Adrenal gland (tissue), 5 donors: Measurements from ENCODE around the gene ATOH8.

Experiments
- POLR2A ChIP-seq, 2 donors: fragments of 450-650 bp; IDR thresholded peaks; one replicate each; pipeline ENCODE4 v1.6.1; 2017; ENCODE audit warnings: antibody characterized with exemption in 2 of 2, mild to moderate bottlenecking in 2 of 2, moderate library complexity in 1 of 2
- TF ChIP-seq, protein P1 (sequence below), 6 experiments: fragments of 450-650 bp in 4 of 6; fragments of 200-600 bp in 2 of 6; sonication (generic) in 1 of 6; IDR thresholded peaks; 1 replicate in 5 of 6; 2 replicates in 1 of 6; pipeline versions ENCODE4 v1.5.1 to v1.8.0; 2016 to 2021; ENCODE audit warnings: antibody characterized with exemption in 6 of 6, mild to moderate bottlenecking in 2 of 6, moderate library complexity in 1 of 6
- donor health status: DM: no; HTN: no; CAD: no.

DNA sequence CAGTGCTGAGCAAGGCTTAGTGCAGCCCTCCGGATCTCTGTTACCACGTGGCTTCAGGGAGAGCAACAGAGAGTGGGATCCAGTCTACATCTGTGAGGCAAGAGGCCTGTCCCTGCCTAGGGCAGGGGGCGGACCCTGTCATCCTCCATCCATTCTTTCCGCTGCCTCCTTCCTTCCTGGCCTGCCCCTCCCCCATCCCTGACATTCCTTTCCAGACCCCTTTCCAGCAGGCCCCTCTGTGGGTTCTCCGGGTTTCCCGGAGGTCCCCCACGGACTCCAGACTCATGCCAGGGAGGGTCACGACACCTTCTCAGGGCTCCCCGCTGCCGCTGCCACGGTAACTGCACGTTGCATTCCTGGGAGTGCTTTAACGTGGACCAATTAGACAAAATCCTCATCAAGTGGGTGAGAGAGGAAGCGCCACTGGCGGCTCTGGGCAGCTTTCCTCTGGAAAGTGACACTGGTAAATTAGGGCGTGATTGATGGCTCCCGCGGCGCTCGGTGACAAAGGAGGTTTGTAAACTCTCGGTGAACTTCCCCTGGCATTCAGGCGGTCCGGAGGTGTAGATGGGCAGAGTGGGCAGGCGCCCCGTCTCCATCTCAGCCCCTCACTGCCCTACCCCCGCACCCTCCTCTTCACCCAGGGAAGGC is 11.4 kb downstream of the ATOH8 start:
- no peak for TF ChIP-seq POLR2A (IDR thresholded peaks at IDR 0.05)
- TF ChIP-seq, protein P1, sequence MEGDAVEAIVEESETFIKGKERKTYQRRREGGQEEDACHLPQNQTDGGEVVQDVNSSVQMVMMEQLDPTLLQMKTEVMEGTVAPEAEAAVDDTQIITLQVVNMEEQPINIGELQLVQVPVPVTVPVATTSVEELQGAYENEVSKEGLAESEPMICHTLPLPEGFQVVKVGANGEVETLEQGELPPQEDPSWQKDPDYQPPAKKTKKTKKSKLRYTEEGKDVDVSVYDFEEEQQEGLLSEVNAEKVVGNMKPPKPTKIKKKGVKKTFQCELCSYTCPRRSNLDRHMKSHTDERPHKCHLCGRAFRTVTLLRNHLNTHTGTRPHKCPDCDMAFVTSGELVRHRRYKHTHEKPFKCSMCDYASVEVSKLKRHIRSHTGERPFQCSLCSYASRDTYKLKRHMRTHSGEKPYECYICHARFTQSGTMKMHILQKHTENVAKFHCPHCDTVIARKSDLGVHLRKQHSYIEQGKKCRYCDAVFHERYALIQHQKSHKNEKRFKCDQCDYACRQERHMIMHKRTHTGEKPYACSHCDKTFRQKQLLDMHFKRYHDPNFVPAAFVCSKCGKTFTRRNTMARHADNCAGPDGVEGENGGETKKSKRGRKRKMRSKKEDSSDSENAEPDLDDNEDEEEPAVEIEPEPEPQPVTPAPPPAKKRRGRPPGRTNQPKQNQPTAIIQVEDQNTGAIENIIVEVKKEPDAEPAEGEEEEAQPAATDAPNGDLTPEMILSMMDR (IDR thresholded peaks at IDR 0.05): no peak
